A549 (cell line): ENCODE data around the gene PPP2R5A. TPM values are rescaled to one million over a fixed set of nuclear protein-coding genes. Genes with fewer than 3 reads are reported as not detected.
A peak's percentile ranks its signal among the peaks of the same experiment; 100 is the strongest.

Experiments used
- ATAC-seq, 2 experiments: fragments of 200-7000 bp in 1 of 2; fragments of >200 bp in 1 of 2; cut with Nextera tagmentation in 1 of 2; cut with Tn5 transposase in 1 of 2; 3 replicates each; pipeline versions ENCODE4 v1.8.0 to v1.9.1; 2018 to 2020; ENCODE audit warnings: mild to moderate bottlenecking in 1 of 2, moderate library complexity in 1 of 2
- CTCF ChIA-PET: fragments of 300-600 bp; sonication (Branson Sonifier 250); formaldehyde crosslinking; extraction: SDS; loops from one replicate; lab custom pipeline; 2021; ENCODE audit warnings: antibody characterized with exemption, inconsistent platforms; lab: Yijun Ruan, JAX
- POLR2A ChIA-PET: fragments of 350-600 bp; formaldehyde crosslinking; extraction: SDS; loops from one replicate; lab custom pipeline; 2021; ENCODE audit warnings: antibody characterized with exemption, inconsistent platforms; lab: Yijun Ruan, JAX
- DNase-seq, 2 experiments: peaks; one replicate each; pipeline versions ENCODE4 v3.0.0 to v3.0.0-alpha.2; 2011 to 2016; ENCODE audit warnings: low read depth in 1 of 2, low spot score in 1 of 2
- FAIRE-seq: peaks from 2 replicates; lab custom pipeline; 2011; peaks lifted over from hg19 to GRCh38; lab: Jason Lieb, UNC
- H3K27ac ChIP-seq, 2 experiments: fragments of >200 bp; sonication (Bioruptor Twin); formaldehyde crosslinking; 3 replicates each; pipeline ENCODE4 v1.5.1; 2016 to 2017
- H3K4me1 ChIP-seq: fragments of >200 bp; sonication (Bioruptor Twin); formaldehyde crosslinking; 3 replicates; pipeline ENCODE4 v1.6.1; 2016
- H3K4me2 ChIP-seq: fragments of >200 bp; sonication (Bioruptor Twin); formaldehyde crosslinking; 3 replicates; pipeline ENCODE4 v1.6.1; 2016
- H3K4me3 ChIP-seq: fragments of >200 bp; sonication (Bioruptor Twin); formaldehyde crosslinking; 3 replicates; pipeline ENCODE4 v1.5.1; 2016
- H3K9me3 ChIP-seq: fragments of >200 bp; sonication (Bioruptor Twin); formaldehyde crosslinking; 3 replicates; pipeline ENCODE4 v1.6.1; 2016
- E2F6 ChIP-seq: IDR thresholded peaks from 2 replicates; pipeline ENCODE4 v1.6.1; 2012; ENCODE audit warnings: low read depth, borderline replicate concordance
- EP300 ChIP-seq, 2 experiments: fragments of >200 bp; sonication (Bioruptor Twin); formaldehyde crosslinking; IDR thresholded peaks; 2 replicates in 1 of 2; 3 replicates in 1 of 2; pipeline ENCODE4 v1.6.1; 2016 to 2017
- FOSB ChIP-seq: fragments of 250-450 bp; sonication (Bioruptor Pico); IDR thresholded peaks from 2 replicates; pipeline ENCODE4 v1.5.0; 2020; ENCODE audit warnings: mild to moderate bottlenecking, moderate library complexity
- FOXS1 ChIP-seq: fragments of 250-450 bp; sonication (Bioruptor Pico); IDR thresholded peaks from 2 replicates; pipeline ENCODE4 v1.5.0; 2020; ENCODE audit warnings: mild to moderate bottlenecking, moderate library complexity
- HMGXB4 ChIP-seq: fragments of 250-450 bp; sonication (Bioruptor Pico); IDR thresholded peaks from 2 replicates; pipeline ENCODE4 v1.5.0; 2021; ENCODE audit warnings: mild to moderate bottlenecking, moderate library complexity, borderline replicate concordance
- NFE2L2 ChIP-seq: fragments of 150-350 bp; conservative IDR thresholded peaks from 2 replicates; pipeline ENCODE4 v1.6.1; 2014; ENCODE audit warnings: low read length
- NPAS2 ChIP-seq: fragments of 250-450 bp; sonication (Bioruptor Pico); IDR thresholded peaks from 2 replicates; pipeline ENCODE4 v1.8.0; 2022; ENCODE audit warnings: mild to moderate bottlenecking, moderate library complexity, borderline replicate concordance
- NR3C1 ChIP-seq: fragments of >200 bp; sonication (Bioruptor Twin); formaldehyde crosslinking; IDR thresholded peaks from 3 replicates; pipeline ENCODE4 v1.6.1; 2017
- PBX3 ChIP-seq: IDR thresholded peaks from 2 replicates; pipeline ENCODE4 v1.6.1; 2012
- PHF8 ChIP-seq: fragments of 200-600 bp; sonication (generic); IDR thresholded peaks from 2 replicates; pipeline ENCODE4 v1.6.1; 2016; ENCODE audit warnings: low read depth, mild to moderate bottlenecking, antibody characterized with exemption, moderate library complexity, borderline replicate concordance
- RAD21 ChIP-seq, 2 experiments: fragments of >200 bp in 1 of 2; sonication (Bioruptor Twin) in 1 of 2; formaldehyde crosslinking in 1 of 2; IDR thresholded peaks in 1 of 2; conservative IDR thresholded peaks in 1 of 2; 2 replicates in 1 of 2; 3 replicates in 1 of 2; pipeline ENCODE4 v1.6.1; 2012 to 2018; ENCODE audit warnings: inconsistent platforms in 1 of 2
- RARB ChIP-seq: fragments of 250-450 bp; sonication (Bioruptor Pico); IDR thresholded peaks from 2 replicates; pipeline ENCODE4 v1.8.0; 2021; ENCODE audit warnings: mild to moderate bottlenecking, moderate library complexity
- RCOR1 ChIP-seq: fragments of 150-350 bp; IDR thresholded peaks from 2 replicates; pipeline ENCODE4 v1.6.1; 2014; ENCODE audit warnings: antibody characterized with exemption, low read length, low read depth
- REST ChIP-seq: fragments of 200-600 bp; sonication (generic); IDR thresholded peaks from 2 replicates; pipeline ENCODE4 v1.6.1; 2016; ENCODE audit warnings: antibody characterized with exemption, mild to moderate bottlenecking, moderate library complexity
- RFX5 ChIP-seq: fragments of 450-650 bp; IDR thresholded peaks from 2 replicates; pipeline ENCODE4 v1.7.1; 2014; ENCODE audit warnings: antibody characterized with exemption, mild to moderate bottlenecking, moderate library complexity
- SMC3 ChIP-seq: fragments of >200 bp; sonication (Bioruptor Twin); formaldehyde crosslinking; IDR thresholded peaks from 3 replicates; pipeline ENCODE4 v1.6.1; 2018; ENCODE audit warnings: inconsistent platforms
- ZC3H11A ChIP-seq: fragments of 450-650 bp; IDR thresholded peaks from 2 replicates; pipeline ENCODE4 v1.6.1; 2014; ENCODE audit warnings: antibody characterized with exemption, mild to moderate bottlenecking
- ZNF302 ChIP-seq: fragments of 250-450 bp; sonication (Bioruptor Pico); IDR thresholded peaks from 2 replicates; pipeline ENCODE4 v1.9.0; 2021; ENCODE audit warnings: inconsistent platforms, mild to moderate bottlenecking, moderate library complexity
- WGBS: methylation state at CpG from one replicate; pipeline ENCODE4 v1.1.6; 2017; ENCODE audit errors: missing lambda C conversion rate; 5-methylcytosine and 5-hydroxymethylcytosine counted together
- polyA plus RNA-seq, 4 experiments: library from polyadenylated mRNA; depleted of rRNA in 3 of 4; stranded (reverse); fragments of >200 nt; fragmentation: RNase III in 1 of 4; extraction: RNeasy Plus Mini Kit Qiagen cat#74134 plus additional on column Dnase treatment in 1 of 4; gene quantifications; 2 replicates in 3 of 4; 3 replicates in 1 of 4; pipeline ENCODE4 v1.2.3, GENCODE V29; 2011 to 2017

Gene PPP2R5A
- polyA plus RNA-seq, 2 of the 4 experiments (the other 2 are of a cell fraction), result 14.9 to 37.6 TPM

GRCh38 chr1:212238552-212238951 lies 46.7 kb upstream of the PPP2R5A start:
- POLR2A ChIA-PET, result no interaction called here
- H3K9me3 ChIP-seq, result no peaks in the 10 kb centered on the region
- no peak overlapping the region for H3K4me3 ChIP-seq
- H3K27ac ChIP-seq, result peak overlapping the region in 1 of 2 experiments; percentile 27; a peak in 1 of 6 replicates
- no peak for FAIRE-seq
- H3K4me1 ChIP-seq, result peaks cover 28% of the 10 kb centered on the region
- CTCF ChIA-PET, result interaction anchor here (0.8 to 1.2 kb wide), 3 partner anchors 11 to 167 kb away, joined by 3 to 4 read pairs (median 3); no protein-coding TSS in a partner anchor
- no peak overlapping the region for H3K4me2 ChIP-seq
- no peak for ATAC-seq
- WGBS, result 89% methylated on average over 3 of the region's 4 CpGs
- no peak for DNase-seq
- TF ChIP-seq HMGXB4 (no peak), E2F6 (no peak), EP300 (IDR thresholded peaks at IDR 0.05) (no peak), ZNF302 (CRISPR knock-in tag) (no peak), NR3C1 (no peak), RCOR1 (no peak), FOXS1 (CRISPR knock-in tag) (no peak), RFX5 (no peak), SMC3 (no peak), FOSB (CRISPR knock-in tag) (no peak), NFE2L2 (no peak), RARB (no peak), NPAS2 (CRISPR knock-in tag) (no peak), PBX3 (no peak)

- H3K9me3 ChIP-seq, result no peaks in the 10 kb centered on the region
- 62% methylated on average over 2 of the region's 2 CpGs for WGBS
- TF ChIP-seq PHF8, result no peak
- no peak for TF ChIP-seq RAD21 (conservative IDR thresholded peaks at IDR 0.05 in 1 of 2, IDR thresholded peaks at IDR 0.05 in 1 of 2)
- no peak for TF ChIP-seq REST
- no peak for TF ChIP-seq FOXS1 (CRISPR knock-in tag)
- TF ChIP-seq ZC3H11A, result no peak
- TF ChIP-seq, all 56 proteins: peak for 0
- Histone ChIP-seq H3K4me1 (peaks cover 15% of the 10 kb centered on the region), H3K4me2 (no peak overlapping the region), H3K27ac (no peak overlapping the region), H3K4me3 (no peak overlapping the region)
- ATAC-seq (no peak), DNase-seq (no peak), FAIRE-seq (no peak)
- ChIA-PET POLR2A (no interaction called here), CTCF (interaction anchor here (0.6 to 1.9 kb wide), 3 partner anchors 15 to 187 kb away, joined by 3 to 4 read pairs (median 3); no protein-coding TSS in a partner anchor)
These were observed 43.7 kb upstream of the PPP2R5A start for GRCh38 chr1:212241501-212241900.
